Amygdala (tissue), 56 donors: ENCODE measurements around the gene IRF6.

Source experiments
- DNase-seq, 56 donors: peaks; one replicate each; lab custom pipeline; 2025; lab: John Stamatoyannopoulos, UW

The IRF6 gene

DNA sequence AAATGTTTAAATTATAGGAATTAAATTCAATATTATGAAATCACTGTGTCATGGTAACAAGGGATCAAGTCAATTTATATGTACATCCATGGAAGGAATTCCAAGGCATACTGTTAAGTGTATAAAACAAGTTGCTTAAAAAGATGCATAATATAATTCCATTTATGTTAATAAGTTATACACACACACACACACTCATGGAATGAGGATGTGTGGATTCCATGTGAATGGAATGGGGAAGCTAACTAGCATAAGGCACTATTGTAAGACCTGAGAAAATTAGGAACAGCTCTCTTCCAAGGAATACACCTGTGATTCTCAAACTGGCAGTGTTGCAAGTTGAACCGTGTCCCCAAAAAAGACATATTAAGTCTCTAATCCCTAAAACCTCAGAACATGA, 67.7 kb downstream of the IRF6 start:
- no peak for DNase-seq

DNA sequence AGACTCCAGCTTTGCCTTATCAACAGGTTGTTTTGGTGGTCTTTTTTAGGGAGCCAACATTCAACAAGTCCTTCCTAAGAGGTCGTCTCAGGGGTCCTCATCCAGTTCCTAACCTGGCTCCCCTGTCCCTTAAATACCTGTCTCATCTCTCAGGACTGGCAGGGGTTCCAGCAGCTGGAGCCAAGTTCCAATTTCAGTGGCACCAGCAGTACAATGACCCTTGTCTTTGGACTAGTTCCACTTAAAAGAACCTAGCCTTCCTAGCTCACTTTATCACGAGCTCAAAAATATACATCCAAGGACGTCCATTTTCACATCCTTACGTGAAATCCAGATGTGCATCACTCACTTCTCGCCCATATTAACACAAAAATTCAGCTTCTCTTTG, 68.8 kb downstream of the IRF6 start:
- no peak for DNase-seq

DNA sequence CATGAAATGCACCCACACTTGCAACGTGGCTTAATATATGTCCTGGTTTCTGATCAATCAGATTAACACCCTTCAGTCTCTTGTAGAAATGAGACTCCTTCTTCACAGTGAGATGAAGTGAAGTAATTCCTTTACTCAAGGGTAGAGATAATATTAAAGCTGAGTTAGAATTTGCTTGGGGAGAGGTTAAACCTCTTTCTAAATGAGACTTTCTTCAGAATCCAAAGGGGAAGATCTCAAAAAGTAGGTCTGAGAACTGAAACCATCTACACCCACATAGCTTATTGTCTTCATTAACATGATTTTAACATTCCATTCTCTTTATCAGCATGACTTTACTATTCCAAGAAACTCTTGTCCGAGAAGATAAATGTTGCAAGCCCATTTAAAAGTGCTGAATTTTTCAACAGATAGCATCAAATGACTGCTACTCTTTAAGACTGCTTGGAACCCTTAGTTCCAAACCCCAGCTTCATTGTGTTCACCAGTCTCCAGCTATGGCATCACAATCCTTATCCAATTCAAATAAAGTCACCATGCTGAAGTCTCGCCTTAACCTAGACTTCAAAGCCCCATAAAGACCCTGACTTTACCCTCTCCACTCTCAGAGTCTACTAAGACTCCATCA, 69.3 kb downstream of the IRF6 start:
- no peak for DNase-seq
